HG02938 (cell line): Measurements from ENCODE around the gene RBM48.
A peak's percentile ranks its signal among the peaks of the same experiment; 100 is the strongest.
"Not testable (repeated sequence)": the region's sequence is repeated elsewhere in the genome, so short reads cannot be mapped to it uniquely, and the experiment has no call there.

ENCODE experiments used
- ATAC-seq: cut with Tn5 transposase; IDR thresholded peaks from one replicate; pipeline ENCODE4 v1.9.1; 2021; ENCODE audit warnings: mild to moderate bottlenecking, moderate library complexity; ENCODE audit not compliant: unreplicated experiment

Gene RBM48

GRCh38 chr7:92528188-92528957 is at the start of gene RBM48, which contains the start of gene PEX1:
Gene RBM48, plus strand, starts transcription at chr7:92528795. Its CDS starts 19 bp downstream, at chr7:92528814.
Gene PEX1, minus strand, starts transcription at chr7:92528520. Its CDS starts 85 bp downstream, at chr7:92528435.
- peak; percentile 92 for ATAC-seq

GRCh38 chr7:92479146-92479545 is 49.4 kb upstream of the RBM48 start:
- ATAC-seq: not testable (repeated sequence)

DNA sequence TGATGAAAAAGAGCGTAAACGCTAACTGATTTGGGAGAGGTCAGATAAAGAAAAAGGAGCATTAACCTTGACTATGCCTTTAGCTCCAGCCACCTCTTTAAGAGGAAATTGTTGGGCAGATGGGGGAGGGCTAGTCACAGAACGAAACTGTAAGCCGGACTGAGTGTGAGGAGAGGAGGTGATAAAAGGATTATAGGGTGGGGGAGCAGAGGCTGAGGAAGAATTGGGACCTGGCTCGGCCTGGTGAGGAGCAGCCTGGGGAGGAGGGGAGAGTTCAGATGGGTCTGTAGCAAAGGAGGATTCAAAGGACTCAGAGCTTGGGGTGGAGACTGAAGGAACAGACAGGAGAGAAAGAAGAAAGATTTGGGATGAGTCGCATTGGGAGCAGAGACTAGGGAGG is 45.0 kb upstream of the RBM48 start:
- not testable (repeated sequence) for ATAC-seq

GRCh38 chr7:92484226-92484625 is 44.4 kb upstream of the RBM48 start:
- ATAC-seq: not testable (repeated sequence)

GRCh38 chr7:92485267-92485892 is 43.2 kb upstream of the RBM48 start:
- ATAC-seq: no peak

GRCh38 chr7:92485974-92486373 is 42.6 kb upstream of the RBM48 start:
- ATAC-seq: no peak

GRCh38 chr7:92487804-92488203 is 40.8 kb upstream of the RBM48 start:
- no peak for ATAC-seq

DNA sequence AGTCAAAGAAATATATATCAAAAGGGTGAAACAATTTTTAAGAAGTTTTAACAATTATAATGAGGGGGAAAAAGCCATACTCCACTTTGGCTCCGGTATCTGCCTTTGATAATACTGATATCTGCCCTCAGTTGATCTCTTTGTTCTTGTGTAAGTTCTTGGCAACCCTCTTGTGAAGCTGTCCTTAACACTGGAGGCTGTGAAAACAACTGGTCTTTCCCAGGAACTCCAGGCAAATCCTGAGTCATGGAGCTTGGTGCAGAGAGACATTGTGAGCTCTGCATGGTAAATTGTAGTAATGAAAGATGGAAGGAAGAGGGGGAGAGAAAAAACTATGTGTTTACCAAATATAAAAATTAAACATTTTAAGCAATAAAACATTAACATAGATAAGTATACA is 39.0 kb upstream of the RBM48 start:
- ATAC-seq: no peak

- no peak for ATAC-seq
These were observed 31.7 kb upstream of the RBM48 start for GRCh38 chr7:92496876-92497275.

DNA sequence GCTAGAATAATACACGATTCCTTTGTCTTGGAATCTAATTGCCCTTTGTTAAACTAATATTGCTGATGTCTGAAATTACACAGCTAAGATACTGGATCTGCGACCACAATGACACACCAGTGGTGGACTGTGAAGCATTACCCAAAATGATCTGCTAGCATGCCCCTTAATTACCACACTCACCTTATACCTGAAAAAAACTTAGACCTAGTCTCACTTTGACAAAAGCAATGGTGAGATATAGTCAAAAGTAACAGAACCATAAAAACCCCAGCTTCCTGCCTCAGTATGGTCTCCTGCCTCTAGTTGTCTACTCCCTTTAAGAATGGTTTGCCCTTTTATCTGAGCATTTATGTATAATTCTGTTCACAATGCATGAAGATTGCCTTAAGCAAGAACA is 30.0 kb upstream of the RBM48 start:
- ATAC-seq: no peak

- ATAC-seq: no peak
These were observed 24.8 kb upstream of the RBM48 start for GRCh38 chr7:92503767-92504166.

DNA sequence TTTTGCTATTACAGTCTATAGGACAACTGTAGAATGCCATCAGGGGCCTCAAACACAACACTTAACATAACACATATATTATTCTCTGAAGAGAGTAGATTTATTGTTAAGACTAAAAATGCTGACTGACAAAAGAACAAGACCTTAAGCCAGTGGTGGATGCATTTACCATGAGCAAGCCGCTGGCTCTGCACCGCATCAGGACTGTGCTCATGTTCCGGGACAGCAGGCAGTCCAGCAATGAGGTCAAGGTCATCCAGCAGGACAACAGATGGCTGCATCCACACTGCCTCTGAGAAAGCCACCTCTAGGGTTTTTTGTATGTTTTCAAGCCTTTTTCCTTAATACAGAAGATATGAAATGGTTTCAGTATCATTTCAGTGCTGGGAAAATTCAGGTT is 24.0 kb upstream of the RBM48 start:
- ATAC-seq: no peak

DNA sequence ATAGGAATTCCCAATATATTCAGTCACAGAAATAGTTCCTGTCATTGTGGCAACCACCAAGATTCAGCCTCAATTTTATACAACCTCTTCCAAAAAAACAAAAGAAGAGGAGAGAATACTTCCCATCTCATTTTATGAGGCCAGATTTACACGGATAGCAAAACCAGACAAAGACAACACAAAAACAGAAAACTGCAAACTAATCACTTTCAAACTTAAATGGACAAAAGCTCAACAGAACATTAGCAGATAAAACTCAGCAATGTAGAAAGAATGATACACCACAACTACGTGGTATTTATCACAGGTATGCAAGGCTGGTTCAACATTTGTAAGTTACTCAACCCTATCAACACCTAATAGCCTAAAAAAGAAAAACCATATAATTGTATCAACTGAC is 22.2 kb upstream of the RBM48 start:
- ATAC-seq: no peak

DNA sequence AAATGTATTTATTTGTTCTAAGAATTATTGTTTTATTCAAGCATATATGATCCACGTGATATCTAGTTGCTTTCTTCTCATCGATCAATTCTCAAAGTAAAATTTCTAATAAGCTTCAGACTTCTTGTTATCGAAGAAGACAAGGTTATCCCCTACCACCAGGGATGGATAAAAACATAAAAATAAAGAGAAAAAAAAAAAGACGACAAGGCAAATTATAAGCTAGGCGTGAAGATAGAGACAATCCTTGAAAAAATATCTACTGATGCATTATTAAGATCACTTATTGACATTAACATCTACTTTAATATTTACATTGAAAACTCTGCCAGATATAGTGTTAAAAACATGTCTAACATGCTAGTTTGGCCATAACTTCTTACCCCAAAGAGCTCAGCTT is 19.6 kb upstream of the RBM48 start:
- no peak for ATAC-seq

DNA sequence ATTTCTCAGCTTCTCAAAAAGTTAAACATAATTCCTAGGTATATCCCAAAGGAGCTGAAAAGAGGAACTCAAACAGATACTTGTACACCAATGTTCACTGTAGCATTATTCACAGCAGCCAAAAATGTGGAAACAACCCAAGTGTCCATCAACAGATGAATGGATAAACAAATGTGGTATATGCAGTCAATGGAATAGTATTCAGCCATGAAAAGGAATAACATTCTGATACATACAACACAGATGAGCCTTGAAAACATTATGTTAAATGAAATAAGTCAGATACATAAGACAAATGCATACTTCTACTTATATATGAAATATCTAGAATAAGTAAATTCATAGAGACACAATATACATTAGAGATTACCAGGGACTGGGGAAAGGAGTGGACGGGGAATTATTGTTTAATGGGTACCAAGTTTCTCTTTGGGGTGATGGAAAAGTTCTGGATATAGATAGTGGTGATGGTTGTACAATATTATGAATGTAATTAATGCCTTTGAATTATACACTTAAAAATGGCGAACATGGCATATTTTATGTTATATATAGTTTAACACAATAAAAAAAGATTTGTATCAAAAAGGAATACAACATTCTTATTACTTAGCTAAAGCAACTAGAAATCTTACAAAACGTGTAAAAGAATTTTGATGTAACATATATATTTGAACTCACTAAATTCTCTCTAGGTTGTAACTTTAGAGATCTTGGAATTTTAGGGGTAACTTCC is 15.3 kb upstream of the RBM48 start:
- no peak for ATAC-seq

GRCh38 chr7:92517631-92518030 is 11.0 kb upstream of the RBM48 start:
- no peak for ATAC-seq

DNA sequence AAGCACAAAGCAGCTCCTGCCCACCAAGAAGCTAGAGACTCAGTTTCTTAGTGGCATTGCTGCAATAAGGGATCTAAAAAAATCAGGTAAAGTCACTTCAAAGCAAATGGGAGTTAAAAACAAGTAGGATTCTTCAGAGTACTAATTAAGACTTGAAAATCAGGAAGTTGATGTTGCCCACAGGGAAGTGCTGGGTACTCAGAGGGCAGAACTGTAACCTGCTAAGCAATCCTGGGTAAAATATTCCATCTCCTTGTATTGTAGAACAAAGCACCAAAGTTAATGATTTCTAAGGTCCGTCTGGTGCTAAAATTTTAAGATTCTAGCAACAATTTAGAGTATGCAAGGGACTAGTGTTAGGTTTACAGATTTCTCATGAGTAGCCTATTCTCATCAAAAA is 8.6 kb upstream of the RBM48 start:
- ATAC-seq: no peak

DNA sequence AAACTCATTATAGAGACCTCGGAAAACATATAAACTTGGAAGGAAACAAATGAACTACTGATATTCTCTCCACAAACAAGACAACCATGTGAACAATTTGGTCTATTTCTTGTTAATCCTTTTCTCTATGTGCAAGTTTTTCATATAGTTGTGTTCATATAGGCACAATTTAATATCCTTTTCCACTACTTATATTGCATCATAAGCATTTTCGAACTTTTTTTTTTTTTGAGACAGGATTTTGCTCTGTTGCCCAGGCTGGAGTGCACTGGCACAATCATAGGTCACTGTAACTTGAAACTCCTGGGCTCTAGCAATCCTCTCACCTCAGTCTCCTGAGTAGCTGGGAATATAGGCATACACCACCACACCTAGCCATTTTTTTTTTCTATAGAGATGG is 5.5 kb upstream of the RBM48 start:
- no peak for ATAC-seq

GRCh38 chr7:92527300-92528187 is 1.1 kb upstream of the RBM48 start:
- ATAC-seq: peak; percentile 45

GRCh38 chr7:92528958-92529264 is 316 bp downstream of the RBM48 start:
- no peak for ATAC-seq

DNA sequence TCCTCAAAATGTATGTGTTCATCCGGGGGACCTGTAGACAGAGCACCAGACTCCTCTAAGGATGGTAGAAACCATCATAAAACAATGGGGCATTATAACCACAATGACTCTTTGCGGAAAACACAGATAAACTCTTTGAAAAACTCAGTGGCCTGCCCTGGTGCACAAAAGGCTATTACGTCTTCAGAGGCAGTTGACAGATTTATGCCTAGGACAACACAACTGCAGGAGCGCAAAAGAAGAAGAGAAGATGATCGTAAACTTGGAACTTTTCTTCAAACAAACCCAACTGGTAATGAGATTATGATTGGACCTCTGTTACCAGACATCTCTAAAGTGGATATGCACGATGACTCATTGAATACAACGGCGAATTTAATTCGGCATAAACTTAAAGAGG is 6.0 kb downstream of the RBM48 start:
- ATAC-seq: no peak
